GM12875 (cell line): Measurements from ENCODE around the gene OSBPL10.

Experiments
- H3K4me3 ChIP-seq: one replicate; pipeline ENCODE4 v1.5.1; 2011; ENCODE audit warnings: low read depth, low read length, control low read depth
- CTCF ChIP-seq: IDR thresholded peaks from 2 replicates; pipeline ENCODE4 v1.5.1; 2011; ENCODE audit warnings: low read depth, mild to moderate bottlenecking, control low read depth, inconsistent platforms, low read length, moderate library complexity, borderline replicate concordance; ENCODE audit not compliant: insufficient read depth

The OSBPL10 gene

GRCh38 chr3:31911643-31912042 lies 69.4 kb downstream of the OSBPL10 start:
- TF ChIP-seq CTCF = no peak

GRCh38 chr3:31911124-31911523 lies 69.9 kb downstream of the OSBPL10 start:
- TF ChIP-seq CTCF = no peak
- no peak overlapping the region for H3K4me3 ChIP-seq

More at GRCh38 chr3:31911643-31912042, 69.4 kb downstream of the OSBPL10 start:
- H3K4me3 ChIP-seq = no peak overlapping the region

GRCh38 chr3:31909455-31909854 lies 71.6 kb downstream of the OSBPL10 start:
- no peak overlapping the region for H3K4me3 ChIP-seq
- TF ChIP-seq CTCF = no peak

GRCh38 chr3:31908391-31909097 lies 72.5 kb downstream of the OSBPL10 start:
- no peak for TF ChIP-seq CTCF
- no peak overlapping the region for H3K4me3 ChIP-seq

- no peak for TF ChIP-seq CTCF
These were observed 74.9 kb downstream of the OSBPL10 start for GRCh38 chr3:31906182-31906581.

GRCh38 chr3:31903686-31904431 lies 77.2 kb downstream of the OSBPL10 start:
- TF ChIP-seq CTCF = no peak
- no peak overlapping the region for H3K4me3 ChIP-seq

More at GRCh38 chr3:31906182-31906581, 74.9 kb downstream of the OSBPL10 start:
- H3K4me3 ChIP-seq = no peak overlapping the region

GRCh38 chr3:31900583-31900982 lies 80.5 kb downstream of the OSBPL10 start:
- H3K4me3 ChIP-seq = no peak overlapping the region
- TF ChIP-seq CTCF = no peak
